ENCODE measurements around the gene GTPBP1. TPM values are rescaled to one million over a fixed set of nuclear protein-coding genes. Genes with fewer than 3 reads are reported as not detected.

GTPBP1 gene
- total RNA-seq, 4 donors from 2014 or later = 16.2 to 71.5 (median 56.1) TPM

GRCh38 chr22:38754751-38755154 is 49.0 kb downstream of the GTPBP1 start:
- H3K9me3 ChIP-seq = no peaks in the 10 kb centered on the region
- H3K27me3 ChIP-seq = no peaks in the 10 kb centered on the region
- H3K4me1 ChIP-seq = peaks cover 3 to 10% of the 10 kb centered on the region in 2 donors
- TF ChIP-seq CTCF (IDR thresholded peaks at IDR 0.05) (no peak), POLR2A (IDR thresholded peaks at IDR 0.05) (no peak)
- intact Hi-C loops (cut with DNase I; ENCODE audit: low total_unique reads) = loop anchor here (5.0 kb wide), 1 partner anchor 38 kb away; the partner anchor contains the start of gene DNAL4
- peak overlapping the region; percentile 41 to 75 for H3K4me3 ChIP-seq
- peak overlapping the region; percentile 90 to 92 for H3K27ac ChIP-seq
- DNase-seq = peak; percentile 43 to 71
- H3K36me3 ChIP-seq = no peaks in the 10 kb centered on the region

GRCh38 chr22:38755155-38755910 is 49.6 kb downstream of the GTPBP1 start:
- Histone ChIP-seq H3K27ac (peak overlapping the region; percentile 90 to 92), H3K27me3 (no peaks in the 10 kb centered on the region), H3K36me3 (no peaks in the 10 kb centered on the region), H3K9me3 (no peaks in the 10 kb centered on the region), H3K4me3 (peak overlapping the region; percentile 41 to 75), H3K4me1 (peaks cover 3 to 10% of the 10 kb centered on the region in 2 donors)
- intact Hi-C loops (cut with DNase I; ENCODE audit: low total_unique reads) = loop anchor here (5.0 kb wide), 1 partner anchor 37 kb away; the partner anchor contains the start of gene DNAL4
- DNase-seq = peak; percentile 90 to 93
- TF ChIP-seq POLR2A (IDR thresholded peaks at IDR 0.05) (peak in 1 of 2 donors; percentile 67), CTCF (IDR thresholded peaks at IDR 0.05) (no peak)

DNA sequence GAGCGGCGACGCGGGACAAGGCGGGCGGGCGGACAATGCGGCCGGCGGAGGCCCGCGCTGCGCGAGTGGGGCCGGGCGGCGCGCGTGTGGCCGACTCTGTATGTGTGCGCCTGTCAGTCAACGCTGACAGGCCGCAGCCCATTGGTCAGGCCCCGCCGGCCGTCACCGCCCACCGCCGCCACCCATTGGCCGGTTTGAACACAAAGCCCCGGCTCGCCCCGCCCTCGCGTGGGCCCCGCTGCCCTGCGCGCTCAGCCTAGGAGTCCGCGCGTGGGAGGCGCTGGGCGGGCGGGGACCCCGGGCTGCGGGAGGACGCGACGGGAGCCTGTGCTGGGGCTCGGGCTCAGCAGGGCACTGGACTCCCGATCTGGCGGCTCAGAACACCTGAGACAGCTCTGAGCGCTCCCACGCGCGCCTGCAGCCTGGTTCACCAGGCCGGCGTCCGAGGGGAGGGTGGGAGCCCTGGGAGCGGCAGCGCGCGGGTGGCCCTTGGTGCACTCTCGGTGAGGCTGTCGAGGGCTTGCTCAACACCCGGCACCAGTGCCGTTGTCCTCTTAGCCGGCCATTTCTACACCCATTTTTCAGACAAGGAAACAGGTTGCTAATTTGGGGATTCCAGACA is 50.3 kb downstream of the GTPBP1 start, which contains the start of gene SUN2:
Gene SUN2 (minus strand): TSS at position 88 of the 622 bp plus-strand sequence. CDS start 3,370 bp downstream, outside the sequence.
- intact Hi-C loops (cut with DNase I; ENCODE audit: low total_unique reads) = loop anchor here (5.0 kb wide), 1 partner anchor 36 kb away; the partner anchor contains the start of gene DNAL4
- H3K9me3 ChIP-seq = no peaks in the 10 kb centered on the region
- TF ChIP-seq CTCF (IDR thresholded peaks at IDR 0.05) (peak in 1 of 4 experiments; percentile 28), POLR2A (IDR thresholded peaks at IDR 0.05) (peak; percentile 66 to 86)
- H3K4me1 ChIP-seq = peaks cover 3 to 10% of the 10 kb centered on the region in 2 donors
- H3K36me3 ChIP-seq = no peaks in the 10 kb centered on the region
- peak within 1 kb of the TSS; percentile 41 to 75 for H3K4me3 ChIP-seq
- H3K27me3 ChIP-seq = no peaks in the 10 kb centered on the region
- peak; percentile 93 to 94 for DNase-seq
- H3K27ac ChIP-seq = peak within 1 kb of the TSS; percentile 90 to 92

DNA sequence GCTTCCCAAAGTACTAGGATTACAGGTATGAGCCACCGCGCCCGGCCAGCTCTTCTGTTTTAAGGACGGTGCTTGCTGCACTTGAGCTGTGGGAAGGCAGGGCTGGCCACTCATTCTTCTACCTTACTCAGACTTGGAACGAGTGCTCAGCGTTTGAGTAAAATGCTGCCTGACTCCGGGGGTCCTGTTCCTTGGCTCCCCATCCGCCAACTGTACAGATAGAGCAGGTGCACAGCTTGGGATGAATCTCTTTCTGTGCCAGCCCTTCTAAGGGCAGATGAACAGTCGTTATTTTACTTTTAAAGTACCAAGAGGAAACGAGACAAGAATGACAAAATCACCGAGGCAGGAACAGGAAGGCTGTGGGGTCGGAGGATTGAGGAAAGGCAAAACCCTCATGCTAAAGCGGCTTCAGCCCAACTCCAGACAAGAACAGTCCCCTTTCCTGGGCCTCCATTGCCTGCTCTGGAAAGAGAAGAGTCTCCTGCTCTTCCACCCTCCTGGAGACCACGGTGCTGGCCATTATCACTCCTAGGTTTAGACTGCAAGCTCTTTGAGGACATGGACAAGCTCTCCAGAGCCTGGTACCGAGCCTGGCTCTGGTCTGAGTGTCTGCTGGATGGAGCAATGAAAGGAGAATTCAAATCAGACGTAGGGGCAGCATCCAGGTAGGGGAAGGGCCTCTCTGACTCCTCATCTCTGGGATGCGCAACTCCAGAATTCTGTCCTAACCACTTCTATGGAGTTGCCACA is 51.1 kb downstream of the GTPBP1 start:
- DNase-seq = no peak
- no peaks in the 10 kb centered on the region for H3K36me3 ChIP-seq
- intact Hi-C loops (cut with DNase I; ENCODE audit: low total_unique reads) = loop anchor here (5.0 kb wide), 1 partner anchor 35 kb away; the partner anchor contains the start of gene DNAL4
- H3K27me3 ChIP-seq = no peaks in the 10 kb centered on the region
- TF ChIP-seq CTCF (IDR thresholded peaks at IDR 0.05) (no peak), POLR2A (IDR thresholded peaks at IDR 0.05) (no peak)
- no peaks in the 10 kb centered on the region for H3K9me3 ChIP-seq
- peaks cover 3 to 10% of the 10 kb centered on the region in 2 donors for H3K4me1 ChIP-seq
- peak overlapping the region; percentile 90 to 92 for H3K27ac ChIP-seq
- H3K4me3 ChIP-seq = peak overlapping the region in 1 of 2 donors; percentile 41

All from uterus (tissue), 4 donors.